Endothelial cell of umbilical vein (primary cell): ENCODE results near the gene TUBG2. TPM values are rescaled to one million over a fixed set of nuclear protein-coding genes. Genes with fewer than 3 reads are reported as not detected.
A peak's percentile ranks its signal among the peaks of the same experiment; 100 is the strongest.

ENCODE experiments used
- BruUV-seq: library from RNA; stranded (reverse); fragments of 400-500 nt; replicated peaks from 2 replicates; lab custom pipeline; 2021; lab: Mats Ljungman, UMichigan
- CTCF ChIA-PET: fragments of 300-600, 350-600 bp; sonication (Branson Sonifier 250); formaldehyde crosslinking; loops from one replicate; lab custom pipeline; 2021; ENCODE audit warnings: antibody characterized with exemption, inconsistent platforms; lab: Charles Lee
- POLR2A ChIA-PET: fragments of 300-600, 350-600 bp; sonication (Branson Sonifier 250); formaldehyde crosslinking; loops from one replicate; lab custom pipeline; 2021; ENCODE audit warnings: antibody characterized with exemption, inconsistent platforms; lab: Charles Lee
- DNase-seq: peaks from one replicate; pipeline ENCODE4 v3.0.0-alpha.2; 2011; ENCODE audit warnings: low read depth, low spot score
- FAIRE-seq: peaks from 2 replicates; lab custom pipeline; 2011; peaks lifted over from hg19 to GRCh38; lab: Jason Lieb, UNC
- H2AFZ ChIP-seq: 2 replicates; pipeline ENCODE4 v1.6.0; 2012; ENCODE audit warnings: low read depth, low read length, control low read depth, inconsistent platforms
- H3K27ac ChIP-seq: 2 replicates; pipeline ENCODE4 v1.5.1; 2011; ENCODE audit warnings: low read depth, mild to moderate bottlenecking, control low read depth, low read length, moderate library complexity; ENCODE audit not compliant: insufficient read depth
- H3K27me3 ChIP-seq, 2 experiments: 2 replicates each; pipeline versions ENCODE4 v1.6.0 to v1.6.1; 2011; ENCODE audit warnings: low read length in 2 of 2, mixed read lengths in 1 of 2; ENCODE audit not compliant: control insufficient read depth in 2 of 2, insufficient read depth in 2 of 2
- H3K36me3 ChIP-seq, 2 experiments: 2 replicates in 1 of 2; 3 replicates in 1 of 2; pipeline ENCODE4 v1.5.1; 2011; ENCODE audit warnings: low read length in 2 of 2, mild to moderate bottlenecking in 1 of 2, moderate library complexity in 1 of 2; ENCODE audit not compliant: control insufficient read depth in 2 of 2, insufficient read depth in 2 of 2; ENCODE audit errors: extremely low read depth in 1 of 2
- H3K4me1 ChIP-seq: 3 replicates; pipeline ENCODE4 v1.5.1; 2011; ENCODE audit warnings: mild to moderate bottlenecking, low read length; ENCODE audit not compliant: control insufficient read depth, insufficient read depth; ENCODE audit errors: extremely low read depth
- H3K4me2 ChIP-seq: 2 replicates; pipeline ENCODE4 v1.6.1; 2011; ENCODE audit warnings: low read length, control low read depth, mixed read lengths; ENCODE audit not compliant: insufficient read depth
- H3K4me3 ChIP-seq, 3 experiments: fragments of 200-600 bp in 1 of 3; sonication (generic), shearing (Covaris generic) in 1 of 3; replicated peaks in 1 of 3; 2 replicates each; pipeline ENCODE4 v1.5.1; 2011 to 2016; ENCODE audit warnings: control low read depth in 3 of 3, low read length in 3 of 3, mild to moderate bottlenecking in 2 of 3, inconsistent platforms in 1 of 3, low read depth in 1 of 3, moderate library complexity in 1 of 3; ENCODE audit not compliant: insufficient read depth in 1 of 3
- H3K79me2 ChIP-seq: 2 replicates; pipeline ENCODE4 v1.6.0; 2012; ENCODE audit warnings: low read length, inconsistent platforms; ENCODE audit not compliant: control insufficient read depth, insufficient read depth
- H3K9ac ChIP-seq: replicated peaks from 2 replicates; pipeline ENCODE3; 2011; ENCODE audit warnings: low read length, control low read depth; ENCODE audit not compliant: insufficient read depth; ENCODE audit errors: extremely low read depth
- H3K9me1 ChIP-seq: replicated peaks from 3 replicates; pipeline ENCODE4 v1.6.0; 2011; ENCODE audit warnings: mild to moderate bottlenecking, low read length; ENCODE audit not compliant: control insufficient read depth, insufficient read depth; ENCODE audit errors: extremely low read depth
- H3K9me3 ChIP-seq: replicated peaks from 2 replicates; pipeline ENCODE4 v1.5.1; 2012; ENCODE audit warnings: low read length, inconsistent platforms; ENCODE audit not compliant: control insufficient read depth, insufficient read depth
- H4K20me1 ChIP-seq: replicated peaks from 2 replicates; pipeline ENCODE3; 2011; ENCODE audit warnings: mild to moderate bottlenecking, low read length; ENCODE audit not compliant: control insufficient read depth, insufficient read depth; ENCODE audit errors: extremely low read depth
- EZH2 ChIP-seq: IDR thresholded peaks from 2 replicates; pipeline ENCODE4 v1.6.1; 2012; ENCODE audit warnings: borderline replicate concordance, low read depth, mild to moderate bottlenecking, moderate library complexity, low read length, inconsistent platforms; ENCODE audit not compliant: severe bottlenecking
- GATA2 ChIP-seq: IDR thresholded peaks from 2 replicates; pipeline ENCODE4 v1.7.0; 2011; ENCODE audit warnings: low read depth, mild to moderate bottlenecking, moderate library complexity, mixed read lengths, low read length; ENCODE audit not compliant: insufficient read length, insufficient read depth
- JUN ChIP-seq: IDR thresholded peaks from 2 replicates; pipeline ENCODE4 v1.6.1; 2011; ENCODE audit warnings: borderline replicate concordance, low read depth; ENCODE audit not compliant: insufficient read length, insufficient read depth
- MYC ChIP-seq: IDR thresholded peaks from one replicate; pipeline ENCODE4 v1.6.1; 2011; ENCODE audit warnings: mild to moderate bottlenecking, low read depth, low read length
- POLR2A ChIP-seq: IDR thresholded peaks from 2 replicates; pipeline ENCODE4 v1.6.1; 2012; ENCODE audit warnings: low read depth, mild to moderate bottlenecking, control low read depth, low read length
- POLR2AphosphoS5 ChIP-seq: IDR thresholded peaks from 2 replicates; pipeline ENCODE4 v1.6.1; 2012; ENCODE audit warnings: low read depth, mild to moderate bottlenecking, control low read depth, low read length, moderate library complexity; ENCODE audit not compliant: insufficient read depth
- dilution Hi-C: fragments of 300-500 bp; cut with MboI; formaldehyde crosslinking; loops from one replicate; pipeline ENCODE4 v1.15.0; 2019; ENCODE audit warnings: low sequenced_read_pairs; ENCODE audit not compliant: extremely low pct_ligation_motif_present
- intact Hi-C: fragments of 100-400 bp; cut with micrococcal nuclease; formaldehyde crosslinking; loops from one replicate; pipeline ENCODE4 v1.10.0; 2022
- polyA plus RNA-seq, 4 experiments: library from polyadenylated mRNA; depleted of rRNA in 3 of 4; stranded (reverse) in 3 of 4; unstranded in 1 of 4; fragments of >200 nt; gene quantifications; 2 replicates each; pipeline versions ENCODE4 v1.2.1 to v1.2.3, GENCODE V29; 2011 to 2012; ENCODE audit warnings: missing spikeins in 1 of 4
- total RNA-seq: library from RNA; stranded (reverse); gene quantifications from 2 replicates; pipeline ENCODE4 v1.2.3, GENCODE V29; 2021
- TF ChIP-seq, protein P1 (sequence below): IDR thresholded peaks from 2 replicates; pipeline ENCODE4 v1.6.1; 2011; ENCODE audit not compliant: insufficient read depth, insufficient read length

The TUBG2 gene
- total and polyA plus RNA-seq, 2 donors (not counting 3 experiments of a cell fraction or from before 2014, with no cell fraction given): 13.2 to 17.7 TPM

DNA sequence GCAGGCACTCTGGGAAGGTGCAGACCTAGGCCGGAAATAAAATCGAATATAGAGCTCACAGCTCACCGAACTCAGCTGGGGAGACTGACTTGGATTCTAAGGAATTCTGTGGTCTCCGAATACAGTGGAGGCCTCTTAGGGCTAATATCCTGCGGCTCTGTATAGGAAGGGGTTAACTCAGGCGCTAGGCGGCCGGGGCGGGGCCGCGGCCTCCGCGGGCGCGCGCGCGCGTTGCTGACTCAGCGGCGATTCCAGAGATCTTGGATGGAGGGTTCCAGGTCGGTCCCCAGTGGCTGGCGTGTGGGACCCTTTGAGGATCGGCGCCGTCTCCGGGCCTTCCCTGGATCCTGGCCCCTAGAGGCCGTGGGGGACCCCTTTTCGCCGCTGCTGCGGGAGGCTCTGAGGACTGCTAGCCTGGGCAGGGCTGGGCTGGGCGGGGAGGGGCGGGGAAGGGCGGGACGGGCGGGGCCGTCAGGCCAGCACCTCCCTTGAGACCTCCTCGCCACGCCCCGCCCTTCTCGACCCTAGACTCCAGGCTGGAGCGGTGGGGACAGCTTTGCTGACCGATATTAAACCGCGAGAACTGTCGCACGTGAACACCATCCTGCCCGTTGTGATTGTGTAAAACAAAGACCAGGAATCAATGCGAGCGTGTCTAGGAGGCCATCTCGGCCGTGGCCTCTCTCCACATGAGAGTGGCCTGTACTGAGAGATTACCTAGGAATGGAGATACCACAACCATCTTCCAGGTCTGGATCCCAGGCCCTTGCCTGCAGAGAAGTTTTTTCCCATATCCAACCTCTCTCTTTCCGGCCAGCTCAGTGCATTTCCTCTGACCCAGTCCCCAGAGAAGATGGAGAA, 19.1 kb downstream of the TUBG2 start:
- POLR2A ChIA-PET: interaction anchor here (0.7 to 1.2 kb wide), 3 partner anchors 22 to 100 kb away, joined by 3 to 4 read pairs (median 3); partner anchors contain the start of genes RETREG3 and TUBG1
- CTCF ChIA-PET: interaction anchor here (0.8 to 8.3 kb wide), 6 partner anchors 15 to 124 kb away, joined by 4 to 235 read pairs (median 9); partner anchors contain the start of genes PSMC3IP, RETREG3, TUBG1 and TUBG2
- Histone ChIP-seq H3K27me3 (no peaks in the 10 kb centered on the region), H3K36me3 (peaks cover 0 to 3% of the 10 kb centered on the region in 2 experiments), H3K27ac (peak overlapping the region; percentile 48), H4K20me1 (no peaks in the 10 kb centered on the region), H3K4me2 (peak overlapping the region; percentile 31), H3K9me3 (no peaks in the 10 kb centered on the region), H3K9me1 (no peaks in the 10 kb centered on the region), H2AFZ (peak overlapping the region; percentile 39), H3K9ac (peak overlapping the region; percentile 62), H3K4me1 (peaks cover 46% of the 10 kb centered on the region), H3K4me3 (peak overlapping the region in 2 of 3 experiments; percentile 25 to 61), H3K79me2 (no peaks in the 10 kb centered on the region)
- peak; percentile 81 for DNase-seq
- TF ChIP-seq, protein P1, sequence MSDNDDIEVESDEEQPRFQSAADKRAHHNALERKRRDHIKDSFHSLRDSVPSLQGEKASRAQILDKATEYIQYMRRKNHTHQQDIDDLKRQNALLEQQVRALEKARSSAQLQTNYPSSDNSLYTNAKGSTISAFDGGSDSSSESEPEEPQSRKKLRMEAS: peak; percentile 36
- TF ChIP-seq POLR2AphosphoS5: peak; percentile 63
- no peak for TF ChIP-seq EZH2
- TF ChIP-seq GATA2: no peak
- no peak for TF ChIP-seq JUN
- TF ChIP-seq MYC: no peak
- peak; percentile 0 for TF ChIP-seq POLR2A
- TSS peak; percentile 97 for BruUV-seq
- peak; percentile 92 for FAIRE-seq
- dilution Hi-C loops: no loop called here
- intact Hi-C loops: loop anchor here (1.0 to 5.0 kb wide), 5 partner anchors 17 to 356 kb away; partner anchors contain the start of genes RETREG3, RPL27, TUBG1 and WNK4
